ENCODE results near the gene REM1. TPM values are rescaled to one million over a fixed set of nuclear protein-coding genes. Genes with fewer than 3 reads are reported as not detected.

The REM1 gene
- total RNA-seq, 1 experiment from 2014 or later, result not detected

GRCh38 chr20:31508517-31509244, 33.6 kb downstream of the REM1 start:
- no peaks in the 10 kb centered on the region for H3K9me2 ChIP-seq (ENCODE audit: insufficient read depth)
- H3K9me3 ChIP-seq (ENCODE audit: control insufficient read depth in 1 of 2, insufficient read depth in 1 of 2, low read depth in 1 of 2, low read length in 2 of 2), result no peaks in the 10 kb centered on the region
- no peaks in the 10 kb centered on the region for H3K79me2 ChIP-seq (ENCODE audit: insufficient read depth, low read length)
- ATAC-seq (no peak), DNase-seq (ENCODE audit: low read depth, low spot score) (no peak)
- no peak overlapping the region for H2AFZ ChIP-seq (ENCODE audit: low read depth, low read length, poor library complexity, severe bottlenecking)
- no peak overlapping the region for H3K4me2 ChIP-seq (ENCODE audit: low read length)
- ChIA-PET CTCF (interaction anchor here (1.0 to 1.6 kb wide), 2 partner anchors 48 to 52 kb away, joined by 3 read pairs; no protein-coding TSS in a partner anchor), POLR2A (no interaction called here), RAD21 (ENCODE audit: low non-redundant PET in 1 of 2, low total read pairs in 2 of 2, uncharacterized antibody in 2 of 2, unreplicated experiment in 2 of 2) (no interaction called here)
- H3K4me3 ChIP-seq (replicated peaks in 1 of 2; ENCODE audit: low read depth in 1 of 2, low read length in 2 of 2), result no peak overlapping the region
- no peaks in the 10 kb centered on the region for H3K36me3 ChIP-seq (ENCODE audit: control insufficient read depth in 1 of 2, insufficient read depth in 2 of 2, low read length in 2 of 2)
- no peak for TF ChIP-seq SP1 (IDR thresholded peaks at IDR 0.05; ENCODE audit: low read depth)
- no peak for TF ChIP-seq SRF (IDR thresholded peaks at IDR 0.05; ENCODE audit: low read depth)
- TF ChIP-seq JUND (IDR thresholded peaks at IDR 0.05), result no peak
- no peak for TF ChIP-seq CTCF (IDR thresholded peaks at IDR 0.05 in 2 of 3, conservative IDR thresholded peaks at IDR 0.05 in 1 of 3; ENCODE audit: borderline replicate concordance in 1 of 3, insufficient read depth in 1 of 3, low read depth in 2 of 3, low read length in 2 of 3)
- TF ChIP-seq ELF1 (IDR thresholded peaks at IDR 0.05; ENCODE audit: borderline replicate concordance, low read depth), result no peak
- no peak for TF ChIP-seq ZBTB33 (IDR thresholded peaks at IDR 0.05; ENCODE audit: extremely low read depth, insufficient replicate concordance, low read length)
- no peak for TF ChIP-seq REST (IDR thresholded peaks at IDR 0.05; ENCODE audit: low read depth)
- no peak for TF ChIP-seq EGR1 (IDR thresholded peaks at IDR 0.05; ENCODE audit: low read depth)
- no peak for TF ChIP-seq ATF3 (IDR thresholded peaks at IDR 0.05)
- TF ChIP-seq POLR2AphosphoS5 (IDR thresholded peaks at IDR 0.05; ENCODE audit: low read depth, low read length), result no peak
- no peak for TF ChIP-seq FOSL1 (IDR thresholded peaks at IDR 0.05; ENCODE audit: low read depth)
- TF ChIP-seq SIN3A (IDR thresholded peaks at IDR 0.05; ENCODE audit: low read depth), result no peak
- TF ChIP-seq RAD21 (IDR thresholded peaks at IDR 0.05; ENCODE audit: low read depth), result no peak
- TF ChIP-seq TCF7L2 (IDR thresholded peaks at IDR 0.05; ENCODE audit: borderline replicate concordance, extremely low read depth, insufficient read depth, insufficient read length), result no peak
- TF ChIP-seq EZH2phosphoT487 (IDR thresholded peaks at IDR 0.05; ENCODE audit: borderline replicate concordance), result no peak
- no peak for TF ChIP-seq POLR2A (IDR thresholded peaks at IDR 0.05; ENCODE audit: borderline replicate concordance, extremely low read depth, insufficient read depth, insufficient read length)
- TF ChIP-seq ZFX (IDR thresholded peaks at IDR 0.05), result no peak
- no peak for TF ChIP-seq YY1 (IDR thresholded peaks at IDR 0.05; ENCODE audit: extremely low read depth, insufficient replicate concordance, low read depth, low read length)
- no peak overlapping the region for H3K9ac ChIP-seq (ENCODE audit: low read length)
- no peak overlapping the region for H3K27ac ChIP-seq (ENCODE audit: low read depth, low read length)
- H3K4me1 ChIP-seq (ENCODE audit: control insufficient read depth in 1 of 2, insufficient read depth in 2 of 2, low read length in 2 of 2), result peaks cover under 1 to 19% of the 10 kb centered on the region in 2 experiments; a peak in 3 of 4 replicates
- intact Hi-C loops (cut with micrococcal nuclease), result no loop called here
- no peaks in the 10 kb centered on the region for H4K20me1 ChIP-seq (ENCODE audit: insufficient read depth)
- H3K27me3 ChIP-seq (ENCODE audit: insufficient read depth, low read length), result no peaks in the 10 kb centered on the region
- no TSS peak for BruUV-seq (replicated peaks)
